Stimulated activated CD8-positive, alpha-beta memory T cell treated with anti-CD3 and anti-CD28 coated beads, Interleukin-15, amount 100 ng/mL, for 48 hours (primary cell): ENCODE measurements around the gene TMEM79.

Experiments used
- DNase-seq, 2 donors: peaks; one replicate each; pipeline ENCODE4 v3.0.0-alpha.2; 2020; ENCODE audit warnings: low read depth in 2 of 2

The TMEM79 gene

GRCh38 chr1:156263288-156263655, 20.9 kb upstream of the TMEM79 start:
- DNase-seq = no peak

DNA sequence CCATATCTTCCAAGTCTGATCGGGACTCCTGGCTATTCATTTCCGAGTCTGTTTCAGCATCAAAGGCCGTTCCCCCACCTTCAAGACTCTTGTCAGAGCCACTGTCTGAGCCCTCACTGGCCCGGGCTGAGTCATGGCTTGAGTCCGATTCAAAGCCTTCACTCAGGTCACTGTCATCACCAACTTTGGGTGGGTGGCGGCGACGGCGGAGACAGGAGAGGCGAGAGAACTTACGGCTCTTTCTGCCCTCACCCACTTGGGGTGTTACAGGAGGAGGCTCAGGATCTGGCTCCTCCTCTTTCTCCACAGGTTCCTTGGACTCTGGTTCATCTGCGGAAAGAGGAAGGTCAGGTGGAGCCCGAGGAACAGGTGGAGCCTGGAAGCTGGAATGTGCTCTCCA, 18.1 kb upstream of the TMEM79 start:
- no peak for DNase-seq

DNA sequence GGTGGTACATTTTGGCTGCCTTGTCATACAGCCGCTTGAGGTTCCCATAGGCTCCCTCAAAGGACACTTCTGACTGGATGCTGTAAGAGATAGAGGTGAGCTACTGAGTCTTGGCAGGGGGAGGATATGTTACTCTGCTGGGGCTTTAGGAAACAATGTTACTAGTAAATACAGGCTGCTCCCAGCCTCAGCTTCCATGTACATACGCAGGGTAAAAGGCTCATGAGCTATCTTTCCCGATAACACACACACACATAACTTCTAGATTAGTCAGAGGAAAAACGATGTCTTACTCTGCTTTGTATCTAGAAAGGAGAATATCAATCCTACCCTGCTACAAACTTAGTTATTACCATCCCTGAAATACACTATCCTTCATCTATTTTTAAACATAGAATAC, 15.8 kb upstream of the TMEM79 start:
- no peak for DNase-seq

DNA sequence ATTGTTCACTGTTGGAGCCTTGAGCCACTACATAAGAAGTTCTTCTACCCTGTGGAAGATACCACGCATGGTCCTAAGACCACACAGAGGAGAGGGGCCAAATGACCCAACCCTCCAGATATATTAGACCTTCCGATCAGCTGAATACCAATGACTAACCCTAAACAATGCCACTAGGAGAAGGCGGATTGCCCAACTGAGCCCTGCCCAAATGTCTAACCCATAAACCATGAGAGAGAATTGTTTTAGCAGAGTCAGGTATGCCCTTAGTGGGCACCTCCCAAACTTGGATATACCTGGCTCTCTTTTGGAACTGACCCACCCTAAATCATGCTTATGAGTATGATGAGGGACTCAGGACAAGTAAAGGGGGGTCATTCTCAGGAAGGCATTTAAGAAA, 13.8 kb upstream of the TMEM79 start:
- DNase-seq = no peak

DNA sequence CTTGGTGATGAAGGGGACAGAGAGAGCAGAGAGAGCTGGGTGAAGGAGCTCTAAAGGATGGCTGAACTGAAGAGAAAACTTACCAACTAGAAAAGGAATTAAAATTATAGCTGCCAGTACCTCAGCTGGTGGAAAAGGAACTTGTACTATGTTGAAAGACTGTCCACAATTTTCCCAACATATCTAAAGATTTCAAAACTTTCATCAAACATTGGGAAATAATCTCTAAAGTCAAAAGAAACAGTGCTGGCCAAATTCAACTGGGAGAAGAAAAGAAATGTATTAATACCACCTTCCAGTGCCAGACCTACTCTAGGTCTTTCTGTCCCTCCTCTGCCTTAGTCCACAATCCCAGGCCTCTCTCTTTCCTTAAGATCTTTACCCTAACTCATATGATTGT, 7.6 kb upstream of the TMEM79 start:
- DNase-seq = no peak

DNA sequence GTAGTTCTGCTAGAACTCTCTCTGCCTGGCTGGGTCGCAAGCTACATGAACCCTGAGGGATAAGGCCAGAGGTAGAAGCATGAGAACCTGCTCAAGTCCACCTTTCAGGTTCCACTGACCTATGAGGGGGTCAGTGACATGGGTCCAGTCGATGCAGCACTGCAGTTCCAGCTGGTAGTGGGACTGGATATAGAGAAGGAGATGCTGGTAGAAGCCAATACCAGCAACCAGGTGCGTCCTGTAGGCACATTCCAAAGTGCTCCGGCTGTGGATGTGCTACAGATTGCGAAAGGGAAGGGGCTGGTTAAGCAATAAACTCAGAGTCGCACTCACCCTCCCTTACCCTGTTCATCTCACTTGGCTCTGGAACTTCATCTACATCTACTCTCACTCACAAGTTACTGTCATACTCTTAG, 7.2 kb upstream of the TMEM79 start:
- DNase-seq = no peak

GRCh38 chr1:156279837-156280236, 4.3 kb upstream of the TMEM79 start:
- no peak for DNase-seq

DNA sequence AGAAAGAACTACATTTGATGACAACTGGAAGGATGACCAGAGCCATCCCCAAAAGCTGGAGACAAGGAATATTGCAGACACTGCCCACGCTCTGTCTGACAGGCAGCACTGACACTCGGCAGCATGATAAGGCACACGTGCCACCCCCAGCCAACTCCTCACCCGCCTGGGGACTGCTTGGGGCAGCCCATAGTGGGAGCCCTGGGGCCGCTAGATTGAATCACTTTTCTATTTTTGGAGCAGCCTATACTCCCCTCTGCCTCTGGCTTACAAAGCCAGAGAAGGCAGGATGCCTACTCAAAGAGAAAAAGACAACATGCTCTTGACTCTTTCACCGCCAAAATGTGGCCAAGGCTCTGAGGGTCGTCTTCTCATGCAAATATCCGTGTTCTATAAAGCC, 2.8 kb upstream of the TMEM79 start:
- peak; percentile 32 to 57 for DNase-seq

- DNase-seq = no peak
Measured at GRCh38 chr1:156281693-156282478, 2.2 kb upstream of the TMEM79 start.

GRCh38 chr1:156282479-156283222, 1.5 kb upstream of the TMEM79 start, which contains the start of gene SMG5:
SMG5 (minus strand) TSS chr1:156282825; CDS start chr1:156282680, 145 bp downstream.
- DNase-seq = peak; percentile 94 to 95

GRCh38 chr1:156283521-156283920, 604 bp upstream of the TMEM79 start:
- DNase-seq = no peak

DNA sequence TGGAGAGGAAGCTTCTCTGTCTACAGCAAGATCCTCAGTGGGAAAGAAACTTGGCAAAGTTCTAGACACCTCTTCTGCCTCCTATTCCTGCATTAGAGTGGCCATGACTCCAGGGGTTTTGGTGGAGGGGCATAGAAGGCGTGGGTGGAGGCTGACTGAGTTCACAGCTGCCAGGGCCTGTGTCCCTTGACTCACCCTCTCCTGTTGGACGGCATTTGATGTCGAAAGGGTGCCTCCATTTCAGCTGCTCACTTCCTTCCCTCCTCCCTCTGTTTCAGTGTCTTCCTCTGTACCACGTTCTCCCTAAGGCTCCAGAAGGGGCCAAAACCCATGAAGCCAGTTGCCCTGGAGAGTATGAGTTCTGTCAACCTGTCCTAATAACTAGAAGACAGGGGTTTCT, 632 bp downstream of the TMEM79 start:
- DNase-seq = no peak

GRCh38 chr1:156285437-156285836, 1.3 kb downstream of the TMEM79 start:
- DNase-seq = no peak

DNA sequence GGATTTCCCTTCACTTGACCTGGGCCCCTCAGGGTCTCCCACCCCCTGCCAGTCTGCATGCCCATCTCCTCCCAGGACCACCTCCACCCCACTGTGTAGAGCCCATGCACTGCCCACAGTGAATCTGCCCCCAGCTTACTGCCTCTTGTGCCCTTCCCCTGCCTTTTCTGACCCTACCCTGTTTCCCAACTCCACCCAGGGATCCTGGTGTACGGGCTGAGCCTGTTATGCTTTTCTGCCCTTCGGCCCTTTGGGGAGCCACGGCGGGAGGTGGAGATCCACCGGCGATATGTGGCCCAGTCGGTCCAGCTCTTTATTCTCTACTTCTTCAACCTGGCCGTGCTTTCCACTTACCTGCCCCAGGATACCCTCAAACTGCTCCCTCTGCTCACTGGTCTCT, 1.9 kb downstream of the TMEM79 start:
- DNase-seq = no peak

DNA sequence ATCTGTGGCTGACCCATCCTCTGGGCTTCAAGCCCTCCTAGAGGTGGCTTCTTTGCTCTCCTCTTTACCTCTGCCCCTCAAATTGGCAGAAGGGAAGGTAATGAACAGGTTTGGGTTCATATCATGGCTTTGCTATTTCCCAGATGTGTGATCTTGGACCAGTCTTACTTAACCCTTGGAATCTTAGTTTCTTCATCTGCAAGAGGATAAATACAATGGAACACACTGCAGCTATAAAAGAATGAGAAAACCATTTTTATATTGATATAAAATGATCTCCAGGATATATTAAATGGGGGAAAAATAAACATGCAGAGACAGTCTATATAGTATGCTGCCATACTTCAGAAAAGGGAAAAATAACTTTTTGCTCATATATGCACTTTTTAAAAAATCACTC, 5.7 kb downstream of the TMEM79 start:
- no peak for DNase-seq

DNA sequence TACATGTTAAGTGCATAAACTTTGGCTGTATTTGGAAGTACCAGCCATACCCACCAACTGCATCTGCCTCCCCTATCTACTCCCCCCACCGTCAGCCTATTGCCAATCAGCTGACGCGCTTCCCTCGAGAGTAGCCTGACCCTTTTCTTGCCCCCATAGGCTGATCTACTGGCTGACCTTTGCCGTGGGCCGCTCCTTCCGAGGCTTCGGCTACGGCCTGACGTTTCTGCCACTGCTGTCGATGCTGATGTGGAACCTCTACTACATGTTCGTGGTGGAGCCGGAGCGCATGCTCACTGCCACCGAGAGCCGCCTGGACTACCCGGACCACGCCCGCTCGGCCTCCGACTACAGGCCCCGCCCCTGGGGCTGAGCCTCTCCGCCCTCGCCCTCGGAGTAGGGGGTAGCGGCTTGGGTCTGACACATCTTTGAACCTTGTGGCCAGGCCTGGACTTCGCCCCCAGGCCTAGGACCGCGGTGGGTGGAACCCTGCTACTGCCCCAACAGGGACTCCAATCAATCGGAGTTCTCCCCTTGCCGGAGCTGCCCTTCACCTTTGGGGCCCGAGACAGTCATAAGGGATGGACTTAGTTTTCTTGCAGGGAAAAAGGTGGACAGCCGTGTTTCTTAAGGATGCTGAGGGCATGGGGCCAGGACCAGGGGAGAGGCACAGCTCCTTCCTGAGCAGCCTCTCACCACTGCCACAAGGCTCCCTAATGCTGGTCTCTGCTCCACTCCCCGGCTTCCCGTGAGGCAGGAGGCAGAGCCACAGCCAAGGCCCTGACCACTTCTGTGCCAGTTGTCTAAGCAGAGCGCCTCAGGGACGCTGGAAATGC, 7.3 kb downstream of the TMEM79 start:
- DNase-seq = peak in 1 of 2 donors; percentile 24

DNA sequence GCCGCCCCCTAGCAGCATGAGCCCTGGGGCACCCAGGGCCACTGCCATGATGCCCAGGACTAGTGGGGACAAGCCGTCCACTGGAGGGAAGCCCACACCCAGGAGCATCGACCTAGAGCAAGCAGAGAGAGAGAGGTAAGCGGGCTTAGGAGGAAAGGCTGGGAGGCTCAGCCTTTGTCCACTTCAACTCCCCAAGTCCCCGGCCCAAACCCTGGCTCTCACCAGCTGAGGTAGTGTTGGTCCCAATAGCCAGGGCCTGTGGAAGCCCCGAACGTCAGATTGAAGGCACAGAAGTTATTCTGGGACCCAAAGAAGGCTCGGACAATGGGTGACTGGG, 8.9 kb downstream of the TMEM79 start:
- no peak for DNase-seq

GRCh38 chr1:156293895-156294294, 9.8 kb downstream of the TMEM79 start:
- no peak for DNase-seq

GRCh38 chr1:156295391-156295947, 11.3 kb downstream of the TMEM79 start, which contains the start of gene GLMP:
GLMP (minus strand) TSS chr1:156295679; CDS start chr1:156295645, 34 bp downstream.
- DNase-seq = peak; percentile 30 to 35

DNA sequence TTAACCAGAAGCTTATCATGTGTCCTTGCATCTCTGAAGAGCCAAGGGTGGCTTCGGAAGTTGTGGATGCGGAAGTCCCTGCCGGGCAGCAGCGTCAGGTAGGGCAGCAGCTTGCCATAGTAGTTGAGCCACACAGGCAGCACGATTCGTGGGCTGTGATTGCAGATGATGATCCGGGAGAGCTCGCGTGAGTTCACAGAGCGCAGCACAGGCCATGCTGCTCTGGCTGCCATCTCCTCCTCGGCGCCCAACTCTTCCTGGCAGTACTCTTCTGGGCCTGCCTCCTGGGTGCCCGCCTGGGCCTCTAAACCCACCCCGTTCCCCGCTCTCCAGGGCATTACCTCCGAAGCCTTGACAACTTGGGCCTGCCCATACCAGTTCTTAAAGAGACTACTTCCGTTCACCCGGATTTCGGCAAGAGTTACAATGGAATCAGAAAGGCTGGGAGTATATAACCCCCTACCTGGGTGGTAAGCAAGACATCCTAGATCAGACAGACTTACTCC, 14.8 kb downstream of the TMEM79 start, which contains the start of gene VHLL:
TSS of gene VHLL (minus strand) at position 456 of the 506 bp plus-strand sequence. CDS start at position 338, 118 bp downstream.
- no peak for DNase-seq

- no peak for DNase-seq
Measured at GRCh38 chr1:156303241-156303640, 19.1 kb downstream of the TMEM79 start.

DNA sequence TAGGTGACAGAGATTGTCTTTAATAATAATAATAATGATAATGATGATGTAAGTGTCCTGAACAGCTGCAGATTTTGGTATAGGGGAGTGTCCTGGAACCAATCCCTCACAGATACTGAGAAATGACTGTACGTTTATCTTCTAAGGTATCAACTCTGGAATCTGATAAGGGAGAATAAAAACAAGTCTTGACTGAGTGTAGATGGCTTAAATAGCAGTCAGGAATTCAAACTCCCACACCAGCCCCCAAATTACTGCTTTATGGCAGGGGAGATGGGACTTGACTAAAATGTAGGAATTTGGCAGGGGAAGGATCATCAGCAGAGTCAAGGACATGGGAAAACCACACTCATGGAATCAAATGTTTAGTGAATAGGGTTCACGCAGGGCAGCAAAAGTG, 21.1 kb downstream of the TMEM79 start:
- no peak for DNase-seq
